ENCODE data around the gene HSPA4L. TPM values are rescaled to one million over a fixed set of nuclear protein-coding genes. Genes with fewer than 3 reads are reported as not detected.

HSPA4L gene
- total RNA-seq, 1 experiment from 2014 or later = 5.3 TPM

DNA sequence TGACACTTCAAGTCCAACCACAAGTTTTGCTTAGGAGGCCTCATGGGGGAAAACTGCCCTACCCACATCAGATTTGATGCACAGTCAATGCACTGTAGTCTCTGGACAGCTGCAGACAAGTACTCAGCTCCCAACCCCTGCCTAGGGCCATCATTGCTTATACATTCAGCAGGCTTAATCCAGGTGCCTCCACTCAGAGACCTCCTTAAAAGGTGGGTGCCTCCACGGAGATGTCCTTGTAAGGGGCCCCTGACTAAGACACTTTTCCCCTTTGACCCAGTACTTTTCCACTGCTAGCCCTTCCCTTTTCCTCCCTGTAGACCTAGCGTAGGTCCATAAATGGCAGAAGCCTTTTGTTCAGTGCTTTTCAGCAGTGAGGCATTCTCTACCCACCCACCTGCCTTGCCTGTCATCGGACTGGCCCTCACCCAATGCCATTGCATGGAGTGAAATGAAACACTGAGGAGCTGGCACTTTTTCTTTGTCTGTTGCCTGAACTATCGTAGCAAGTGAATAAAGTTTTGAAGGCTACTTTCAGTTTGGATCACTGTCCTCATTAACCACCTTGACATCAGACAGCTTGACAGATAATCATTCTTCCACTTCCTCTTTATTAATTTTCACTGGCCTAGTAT lies 74.8 kb downstream of the HSPA4L start:
- Histone ChIP-seq H3K4me2 (ENCODE audit: insufficient read depth, insufficient read length, low read length) (no peak overlapping the region), H3T11ph (ENCODE audit: low read length) (no peak overlapping the region), H4K20me1 (ENCODE audit: control insufficient read depth, insufficient read depth, insufficient read length) (no peaks in the 10 kb centered on the region), H3K9ac (ENCODE audit: extremely low read depth, insufficient read length, low read length) (no peak overlapping the region), H4K8ac (replicated peaks; ENCODE audit: insufficient read length, low read depth, low read length) (no peak overlapping the region), H3K14ac (ENCODE audit: insufficient read depth, low read length) (no peak overlapping the region), H2BK5ac (ENCODE audit: insufficient read length, low read length) (no peak overlapping the region), H3K79me1 (ENCODE audit: insufficient read depth, low read depth, low read length, poor library complexity, severe bottlenecking) (no peaks in the 10 kb centered on the region), H2BK120ac (ENCODE audit: low read depth, low read length, poor library complexity, severe bottlenecking) (no peak overlapping the region), H3K56ac (ENCODE audit: insufficient read length, low read depth, low read length) (no peak overlapping the region), H3K4ac (ENCODE audit: low read depth, low read length) (no peak overlapping the region), H2AK5ac (ENCODE audit: insufficient read length, low read length) (no peak overlapping the region), H2BK12ac (ENCODE audit: insufficient read length, low read depth, low read length) (no peak overlapping the region), H3K18ac (ENCODE audit: insufficient read length, low read depth, low read length) (no peak overlapping the region), H2BK20ac (ENCODE audit: low read depth, low read length, poor library complexity, severe bottlenecking) (no peak overlapping the region), H3K23ac (ENCODE audit: insufficient read length, low read depth, low read length) (no peak overlapping the region), H2AFZ (ENCODE audit: low read length) (no peak overlapping the region), H4K5ac (ENCODE audit: insufficient read length, low read depth, low read length) (no peak overlapping the region), H3K9me3 (ENCODE audit: control insufficient read depth, low read depth, low read length) (no peaks in the 10 kb centered on the region), H3K4me1 (ENCODE audit: insufficient read depth, low read length) (peaks cover 5% of the 10 kb centered on the region; the same call in 1 of the 2 replicates), H3K23me2 (ENCODE audit: insufficient read length, low read depth, low read length, poor library complexity, severe bottlenecking) (no peaks in the 10 kb centered on the region), H2BK15ac (ENCODE audit: low read depth, low read length) (no peak overlapping the region), H3K79me2 (ENCODE audit: insufficient read depth, low read length) (no peaks in the 10 kb centered on the region; the same call in 1 of the 2 replicates), H4K91ac (ENCODE audit: insufficient read length, low read depth, low read length) (no peak overlapping the region), H3K27me3 (ENCODE audit: insufficient read depth, low read length) (no peaks in the 10 kb centered on the region), H3K27ac (ENCODE audit: insufficient read length, low read depth, low read length) (no peak overlapping the region)
- DNase-seq = no peak
- Mint-ChIP-seq H3K36me3 (ENCODE audit: insufficient read depth in 1 of 3, low read depth in 3 of 3) (peaks cover 24 to 40% (median 24%) of the 10 kb centered on the region in 3 experiments), H3K4me3 (no peak overlapping the region), H3K27me3 (ENCODE audit: low read depth) (no peaks in the 10 kb centered on the region), H3K27ac (peak overlapping the region in 2 of 3 experiments; percentile 5 to 87; a peak in 3 of 7 replicates), H3K9me3 (peaks cover 23 to 26% of the 10 kb centered on the region in 2 experiments), H3K4me1 (peaks cover 26 to 39% of the 10 kb centered on the region in 2 experiments)
- no CpG with 5 or more reads among the region's 4 CpGs for WGBS (ENCODE audit: extremely low coverage, insufficient read length, low lambda C conversion rate)
- TF ChIP-seq, protein P1, sequence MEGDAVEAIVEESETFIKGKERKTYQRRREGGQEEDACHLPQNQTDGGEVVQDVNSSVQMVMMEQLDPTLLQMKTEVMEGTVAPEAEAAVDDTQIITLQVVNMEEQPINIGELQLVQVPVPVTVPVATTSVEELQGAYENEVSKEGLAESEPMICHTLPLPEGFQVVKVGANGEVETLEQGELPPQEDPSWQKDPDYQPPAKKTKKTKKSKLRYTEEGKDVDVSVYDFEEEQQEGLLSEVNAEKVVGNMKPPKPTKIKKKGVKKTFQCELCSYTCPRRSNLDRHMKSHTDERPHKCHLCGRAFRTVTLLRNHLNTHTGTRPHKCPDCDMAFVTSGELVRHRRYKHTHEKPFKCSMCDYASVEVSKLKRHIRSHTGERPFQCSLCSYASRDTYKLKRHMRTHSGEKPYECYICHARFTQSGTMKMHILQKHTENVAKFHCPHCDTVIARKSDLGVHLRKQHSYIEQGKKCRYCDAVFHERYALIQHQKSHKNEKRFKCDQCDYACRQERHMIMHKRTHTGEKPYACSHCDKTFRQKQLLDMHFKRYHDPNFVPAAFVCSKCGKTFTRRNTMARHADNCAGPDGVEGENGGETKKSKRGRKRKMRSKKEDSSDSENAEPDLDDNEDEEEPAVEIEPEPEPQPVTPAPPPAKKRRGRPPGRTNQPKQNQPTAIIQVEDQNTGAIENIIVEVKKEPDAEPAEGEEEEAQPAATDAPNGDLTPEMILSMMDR (conservative IDR thresholded peaks at IDR 0.05) = no peak
